Activated T-helper 1 cell treated with anti-CD3 and anti-CD28 coated beads, Interleukin-12 subunit alpha, Interleukin-12 subunit beta, Interleukin-2, Interleukin-4 antibody, amounts not matched to agents 30 ng/mL and 10 ng/mL and 1 ng/mL, durations not matched to agents 14 hours and 24 hours and 36 hours (primary cell): ENCODE measurements around the gene LPP. TPM values are rescaled to one million over a fixed set of nuclear protein-coding genes. Genes with fewer than 3 reads are reported as not detected.

Experiments
- DNase-seq: peaks from one replicate; pipeline ENCODE4 v3.0.0; 2021; ENCODE audit warnings: low spot score
- H3K27ac Mint-ChIP-seq: one replicate; pipeline ENCODE4 v1.8.0; 2021; ENCODE audit warnings: mild to moderate bottlenecking, mixed read lengths
- H3K27me3 Mint-ChIP-seq: one replicate; pipeline ENCODE4 v1.8.0; 2022; ENCODE audit warnings: mild to moderate bottlenecking, moderate library complexity, mixed read lengths; ENCODE audit not compliant: insufficient read depth
- H3K36me3 Mint-ChIP-seq: one replicate; pipeline ENCODE4 v1.8.0; 2021; ENCODE audit warnings: low read depth, mixed read lengths
- H3K4me1 Mint-ChIP-seq: one replicate; pipeline ENCODE4 v1.8.0; 2021; ENCODE audit warnings: low read depth, mixed read lengths
- H3K4me3 Mint-ChIP-seq: one replicate; pipeline ENCODE4 v1.8.0; 2021; ENCODE audit warnings: mild to moderate bottlenecking, moderate library complexity, mixed read lengths
- H3K9me3 Mint-ChIP-seq: one replicate; pipeline ENCODE4 v1.8.0; 2021; ENCODE audit warnings: mixed read lengths
- intact Hi-C: fragments of 100-400 bp; cut with micrococcal nuclease; formaldehyde crosslinking; loops from one replicate; pipeline ENCODE4 v1.15.1; 2024
- total RNA-seq: library from RNA; stranded (reverse); gene quantifications from 2 replicates; pipeline ENCODE4 v1.2.3, GENCODE V29; 2022

LPP gene
- total RNA-seq, 1 donor from 2014 or later: 38.2 TPM

DNA sequence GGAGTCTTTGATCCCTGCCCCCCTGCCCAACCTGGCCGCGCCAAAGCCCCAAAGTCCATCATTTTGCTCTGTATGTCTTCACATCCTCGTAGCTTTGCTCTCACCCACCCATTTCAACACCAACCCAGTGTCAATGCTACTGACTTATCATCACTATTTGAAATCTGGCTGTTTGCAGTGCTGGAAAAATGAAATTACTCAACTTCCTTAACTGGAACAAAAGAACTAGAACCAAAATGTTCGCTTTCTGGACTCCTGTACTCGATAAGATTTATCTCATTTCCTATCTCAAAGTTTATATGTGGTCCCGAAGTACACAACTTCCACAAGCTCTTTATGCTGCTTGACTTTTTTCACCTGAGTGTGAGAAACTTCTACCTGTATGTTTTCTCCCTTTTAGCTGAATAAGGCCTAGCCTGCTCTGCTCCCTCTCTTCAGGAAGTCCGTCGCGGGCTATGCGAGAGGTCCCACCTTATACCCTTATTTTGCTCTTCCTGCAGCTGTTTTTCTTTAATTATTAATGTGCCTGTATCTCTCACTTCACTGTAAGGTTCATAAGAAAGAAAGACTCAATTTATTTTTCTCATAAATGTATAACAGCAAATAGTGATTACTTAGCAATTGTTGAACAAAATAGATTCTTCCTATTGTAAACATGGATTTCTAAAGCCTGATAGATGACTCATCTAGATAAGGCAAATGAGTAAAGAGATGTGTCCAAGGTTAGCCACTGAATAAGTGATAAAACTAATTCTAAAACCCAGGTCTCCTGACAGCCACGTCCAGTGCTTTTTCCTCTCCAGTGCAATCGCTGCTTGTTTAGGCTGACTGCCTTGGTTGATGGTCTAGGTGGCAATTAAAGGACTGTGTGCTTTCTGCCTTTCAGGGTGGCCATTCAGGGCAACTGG is 553.7 kb downstream of the LPP start:
- Mint-ChIP-seq H3K27ac (no peak overlapping the region), H3K4me3 (no peak overlapping the region), H3K27me3 (peaks cover 3% of the 10 kb centered on the region), H3K4me1 (no peaks in the 10 kb centered on the region), H3K9me3 (no peaks in the 10 kb centered on the region), H3K36me3 (peaks cover 2% of the 10 kb centered on the region)
- intact Hi-C loops: no loop called here
- DNase-seq: no peak

DNA sequence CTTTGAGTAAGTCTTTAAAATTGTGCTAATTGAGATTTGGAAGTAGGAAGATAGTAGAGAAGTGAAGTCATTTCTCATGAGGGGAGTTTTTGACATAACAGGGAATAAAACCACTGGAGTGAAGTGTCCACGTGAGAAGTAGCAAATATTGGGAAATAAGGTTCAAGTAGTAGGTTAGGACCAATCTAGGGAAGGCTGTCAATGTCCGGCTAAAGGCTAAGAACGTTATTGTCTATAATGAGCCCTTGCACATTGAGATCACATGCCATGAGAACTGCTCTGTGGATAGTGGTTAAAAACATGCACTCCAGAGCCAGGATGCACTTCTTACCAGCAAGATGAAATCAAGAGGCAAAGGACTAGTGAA is 557.9 kb downstream of the LPP start:
- Mint-ChIP-seq H3K36me3 (peaks cover 2% of the 10 kb centered on the region), H3K9me3 (no peaks in the 10 kb centered on the region), H3K4me1 (no peaks in the 10 kb centered on the region), H3K4me3 (no peak overlapping the region), H3K27ac (no peak overlapping the region), H3K27me3 (peaks cover 2% of the 10 kb centered on the region)
- no peak for DNase-seq
- intact Hi-C loops: no loop called here

DNA sequence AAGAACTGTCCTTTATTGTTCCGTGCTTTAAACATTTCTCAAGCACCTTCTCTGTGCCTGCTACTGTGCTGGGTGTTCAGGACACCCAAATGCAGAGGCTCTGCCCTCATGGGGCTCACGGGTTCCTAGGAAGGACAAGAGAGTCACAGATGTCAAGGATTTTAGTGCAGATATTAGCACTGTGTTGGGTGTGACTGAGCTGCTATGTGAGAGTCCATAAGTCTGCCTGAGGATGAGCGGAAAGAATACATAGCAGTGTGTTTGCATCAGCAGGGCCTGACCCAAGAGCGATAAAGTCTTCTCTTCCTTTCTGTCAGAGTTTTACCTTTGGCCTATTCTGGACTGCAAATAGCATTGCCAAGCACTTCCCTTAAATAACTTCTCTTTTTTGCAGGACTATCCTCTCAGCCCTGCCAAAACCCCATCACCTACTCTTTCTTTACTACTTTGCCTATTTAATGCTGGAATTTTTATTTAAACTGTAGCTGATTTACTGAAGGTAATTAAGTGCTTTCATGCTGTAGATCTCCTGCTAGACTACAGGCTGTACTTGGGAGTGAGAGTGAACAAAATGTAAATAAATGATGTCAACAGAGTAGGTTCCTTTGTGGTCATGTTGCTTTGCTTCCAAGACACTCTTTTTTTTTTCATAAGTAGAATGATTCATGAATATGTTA is 558.4 kb downstream of the LPP start:
- peaks cover 4% of the 10 kb centered on the region for H3K36me3 Mint-ChIP-seq
- intact Hi-C loops: no loop called here
- peaks cover 2% of the 10 kb centered on the region for H3K27me3 Mint-ChIP-seq
- H3K4me1 Mint-ChIP-seq: no peaks in the 10 kb centered on the region
- no peak for DNase-seq
- H3K27ac Mint-ChIP-seq: no peak overlapping the region
- no peak overlapping the region for H3K4me3 Mint-ChIP-seq
- no peaks in the 10 kb centered on the region for H3K9me3 Mint-ChIP-seq

DNA sequence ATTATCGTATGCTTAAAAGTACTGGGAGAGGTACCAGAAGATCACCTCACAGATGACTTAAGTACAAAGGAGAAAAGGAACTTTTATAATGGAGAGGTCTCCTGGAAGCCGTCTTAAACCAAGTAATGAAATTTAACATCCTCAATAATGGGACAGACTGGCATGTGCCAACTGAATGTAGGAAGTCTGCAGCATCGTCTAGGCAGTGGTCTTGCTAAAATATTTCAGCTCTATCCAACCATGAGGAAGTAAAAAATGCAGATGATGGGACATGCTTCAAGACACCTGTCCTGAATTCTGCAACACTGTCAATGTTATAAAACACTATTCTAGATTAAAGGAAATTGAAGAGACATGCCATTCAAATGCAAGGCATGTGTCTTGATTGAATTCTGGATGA is 559.0 kb downstream of the LPP start:
- Mint-ChIP-seq H3K27ac (no peak overlapping the region), H3K27me3 (peaks cover 2% of the 10 kb centered on the region), H3K36me3 (peaks cover 4% of the 10 kb centered on the region), H3K4me3 (no peak overlapping the region), H3K4me1 (no peaks in the 10 kb centered on the region), H3K9me3 (no peaks in the 10 kb centered on the region)
- intact Hi-C loops: no loop called here
- DNase-seq: no peak

DNA sequence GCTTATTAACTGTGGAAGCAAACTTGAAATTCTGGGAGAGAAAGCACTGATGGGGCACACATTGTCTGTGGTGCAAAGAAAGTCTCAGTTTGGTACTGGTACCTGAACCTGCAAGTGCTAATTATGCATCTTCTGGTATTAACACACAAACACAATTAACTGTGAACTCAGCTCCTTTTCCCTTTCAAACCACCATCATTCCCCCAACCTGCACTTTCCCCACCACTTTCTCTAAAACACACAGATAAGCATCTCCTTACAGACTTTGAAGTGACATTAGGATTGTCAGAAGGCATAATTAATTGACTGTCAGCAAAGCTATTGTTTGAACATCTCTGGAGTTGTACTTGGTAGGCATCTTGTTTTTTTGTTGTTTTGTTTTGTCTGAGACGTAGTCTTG is 565.6 kb downstream of the LPP start:
- peaks cover 35% of the 10 kb centered on the region for H3K4me1 Mint-ChIP-seq

DNA sequence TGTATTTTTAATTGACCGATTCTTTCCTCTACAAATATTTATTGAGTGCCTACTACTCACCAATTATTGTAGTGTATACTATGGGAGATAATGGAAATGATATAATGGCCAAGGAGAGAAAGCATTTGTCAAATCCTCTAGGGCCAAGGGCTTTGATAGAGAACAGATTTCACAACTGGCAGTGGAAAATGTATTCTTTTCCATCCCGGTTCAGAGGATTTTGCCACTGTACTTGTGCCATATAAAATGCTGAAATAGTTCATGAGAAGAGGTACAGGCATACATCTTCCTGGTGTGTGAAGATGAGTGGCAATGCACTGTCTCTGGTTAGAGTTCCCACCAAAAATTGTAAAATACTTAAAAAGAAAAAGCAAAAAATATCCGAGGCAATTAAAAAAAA is 566.3 kb downstream of the LPP start:
- H3K4me1 Mint-ChIP-seq: peaks cover 35% of the 10 kb centered on the region
- peaks cover 2% of the 10 kb centered on the region for H3K27me3 Mint-ChIP-seq
- peaks cover 4% of the 10 kb centered on the region for H3K36me3 Mint-ChIP-seq

More for the DNA sequence above, 565.6 kb downstream of the LPP start:
- H3K9me3 Mint-ChIP-seq: no peaks in the 10 kb centered on the region
- peaks cover 4% of the 10 kb centered on the region for H3K36me3 Mint-ChIP-seq
- intact Hi-C loops: no loop called here
- no peak overlapping the region for H3K4me3 Mint-ChIP-seq
- no peak for DNase-seq
- H3K27me3 Mint-ChIP-seq: peaks cover 2% of the 10 kb centered on the region
- H3K27ac Mint-ChIP-seq: no peak overlapping the region

DNA sequence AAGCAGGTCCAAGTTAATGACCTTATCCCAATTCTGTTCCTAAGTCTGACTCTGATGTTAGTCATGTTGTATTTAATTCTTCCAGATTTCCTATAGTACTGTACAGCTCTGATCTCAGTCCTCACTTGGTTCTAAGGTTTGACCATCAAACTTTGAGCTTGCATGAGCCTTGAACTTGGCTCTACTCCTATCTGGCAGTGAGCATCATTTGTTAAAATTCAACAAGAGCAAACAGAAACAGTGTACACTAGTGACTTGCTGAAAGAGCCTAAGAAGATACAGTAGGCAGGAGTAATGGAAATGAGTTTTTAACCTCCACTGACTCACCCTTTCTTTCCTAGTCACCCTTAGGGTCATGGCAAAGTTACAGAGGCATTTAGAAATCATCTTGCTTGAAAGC is 566.7 kb downstream of the LPP start:
- intact Hi-C loops: loop anchor here (10.0 kb wide), 2 partner anchors 514 to 796 kb away; no protein-coding TSS in a partner anchor
- no peaks in the 10 kb centered on the region for H3K9me3 Mint-ChIP-seq
- no peak overlapping the region for H3K4me3 Mint-ChIP-seq
- peaks cover 4% of the 10 kb centered on the region for H3K36me3 Mint-ChIP-seq
- H3K4me1 Mint-ChIP-seq: peaks cover 35% of the 10 kb centered on the region
- DNase-seq: no peak
- H3K27ac Mint-ChIP-seq: no peak overlapping the region
- peaks cover 2% of the 10 kb centered on the region for H3K27me3 Mint-ChIP-seq

More for the DNA sequence above, 566.3 kb downstream of the LPP start:
- no peaks in the 10 kb centered on the region for H3K9me3 Mint-ChIP-seq
- intact Hi-C loops: loop anchor here (10.0 kb wide), 2 partner anchors 515 to 795 kb away; no protein-coding TSS in a partner anchor
- H3K27ac Mint-ChIP-seq: no peak overlapping the region
- no peak for DNase-seq
- no peak overlapping the region for H3K4me3 Mint-ChIP-seq

DNA sequence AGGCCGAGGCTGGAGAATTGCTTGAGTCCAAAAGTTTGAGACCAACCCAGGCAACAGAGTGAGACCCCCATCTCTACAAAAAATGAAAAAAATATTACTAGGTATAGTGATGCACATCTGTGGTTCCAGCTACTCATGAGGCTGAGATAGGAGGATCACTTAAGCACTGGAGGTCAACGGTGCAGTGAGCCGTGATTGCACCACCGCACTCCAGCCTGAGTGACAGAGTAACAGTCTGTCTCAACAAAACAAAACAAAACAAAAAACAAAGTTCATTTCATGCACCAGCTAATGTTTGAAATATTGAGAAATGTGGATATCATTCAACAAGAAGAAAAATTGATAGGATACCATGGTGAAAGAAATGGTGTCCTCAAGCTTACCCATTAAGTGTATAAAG is 567.4 kb downstream of the LPP start:
- no peak for DNase-seq
- Mint-ChIP-seq H3K27me3 (peaks cover 4% of the 10 kb centered on the region), H3K27ac (no peak overlapping the region), H3K4me3 (no peak overlapping the region), H3K4me1 (peaks cover 35% of the 10 kb centered on the region), H3K9me3 (no peaks in the 10 kb centered on the region), H3K36me3 (peaks cover 4% of the 10 kb centered on the region)
- intact Hi-C loops: loop anchor here (10.0 kb wide), 2 partner anchors 513 to 797 kb away; no protein-coding TSS in a partner anchor

DNA sequence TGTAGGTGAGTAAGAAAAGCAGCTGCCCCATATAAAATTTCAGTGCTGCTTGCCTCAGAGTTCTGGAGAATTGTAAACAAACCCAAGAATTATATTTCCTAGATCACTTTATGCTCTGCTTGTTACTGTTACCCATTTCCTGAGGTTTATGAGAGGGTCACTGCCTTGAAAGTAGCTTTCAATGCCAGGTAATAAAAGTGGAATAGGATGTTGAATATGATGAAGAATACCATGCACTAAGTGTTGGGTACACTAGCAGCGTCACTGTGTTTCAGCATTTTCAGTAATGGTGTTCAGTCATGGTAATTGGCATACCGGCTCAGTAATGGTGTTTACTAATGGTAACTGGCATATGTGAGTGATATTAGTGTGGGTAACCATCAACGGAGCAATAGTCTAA is 568.0 kb downstream of the LPP start:
- Mint-ChIP-seq H3K27ac (no peak overlapping the region), H3K27me3 (peaks cover 4% of the 10 kb centered on the region), H3K9me3 (no peaks in the 10 kb centered on the region), H3K4me3 (no peak overlapping the region), H3K4me1 (peaks cover 35% of the 10 kb centered on the region), H3K36me3 (peaks cover 4% of the 10 kb centered on the region)
- DNase-seq: no peak
- intact Hi-C loops: loop anchor here (1.0 to 10.0 kb wide), 4 partner anchors 39 to 981 kb away; no protein-coding TSS in a partner anchor

DNA sequence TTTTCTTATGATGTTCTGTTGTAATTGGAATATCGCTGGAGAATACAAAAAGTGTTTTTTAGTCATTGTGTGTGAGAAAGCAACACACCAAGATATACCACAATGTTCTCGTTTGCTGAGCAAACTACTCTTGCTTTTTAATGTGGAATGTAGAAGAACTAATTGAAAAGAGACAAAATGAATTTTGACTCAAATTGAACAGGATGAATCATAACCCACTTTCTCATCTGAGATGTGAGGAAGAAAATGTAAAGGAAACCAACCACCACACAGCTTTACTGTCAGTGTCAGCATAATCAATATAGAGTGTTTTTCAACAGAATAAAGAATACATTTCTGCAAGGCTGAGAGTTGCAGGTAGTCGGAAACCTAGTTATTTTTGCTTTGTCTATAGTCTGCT is 569.0 kb downstream of the LPP start:
- Mint-ChIP-seq H3K4me1 (peaks cover 38% of the 10 kb centered on the region), H3K27me3 (peaks cover 4% of the 10 kb centered on the region), H3K4me3 (peak overlapping the region; percentile 19), H3K36me3 (peaks cover 1% of the 10 kb centered on the region), H3K27ac (no peak overlapping the region), H3K9me3 (no peaks in the 10 kb centered on the region)
- intact Hi-C loops: loop anchor here (1.0 to 10.0 kb wide), 11 partner anchors 23 to 982 kb away; no protein-coding TSS in a partner anchor
- no peak for DNase-seq

DNA sequence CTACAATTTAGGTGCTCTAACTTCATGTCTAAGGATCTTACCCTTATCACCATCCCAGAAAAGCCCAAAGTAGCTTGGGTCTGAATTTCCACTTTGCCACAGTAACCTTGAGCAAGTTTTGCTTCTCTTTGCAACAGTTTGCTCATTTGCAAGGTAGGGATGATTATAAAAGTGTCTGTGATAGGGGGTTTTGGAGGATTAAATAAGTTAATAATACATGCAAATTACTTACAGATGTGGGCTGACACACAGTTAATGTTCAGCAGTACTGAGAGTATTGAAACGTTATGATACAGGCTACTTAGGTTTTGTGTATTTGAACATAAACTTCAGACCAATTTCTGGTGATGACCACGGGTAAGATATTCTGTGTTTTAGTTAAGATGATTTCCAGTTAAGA is 573.1 kb downstream of the LPP start:
- peaks cover 36% of the 10 kb centered on the region for H3K4me1 Mint-ChIP-seq
- H3K27me3 Mint-ChIP-seq: peaks cover 4% of the 10 kb centered on the region
- H3K36me3 Mint-ChIP-seq: peaks cover 13% of the 10 kb centered on the region
- no peak for DNase-seq
- no peak overlapping the region for H3K4me3 Mint-ChIP-seq
- no peaks in the 10 kb centered on the region for H3K9me3 Mint-ChIP-seq
- intact Hi-C loops: loop anchor here (10.0 kb wide), 2 partner anchors 508 to 802 kb away; no protein-coding TSS in a partner anchor
- H3K27ac Mint-ChIP-seq: no peak overlapping the region

DNA sequence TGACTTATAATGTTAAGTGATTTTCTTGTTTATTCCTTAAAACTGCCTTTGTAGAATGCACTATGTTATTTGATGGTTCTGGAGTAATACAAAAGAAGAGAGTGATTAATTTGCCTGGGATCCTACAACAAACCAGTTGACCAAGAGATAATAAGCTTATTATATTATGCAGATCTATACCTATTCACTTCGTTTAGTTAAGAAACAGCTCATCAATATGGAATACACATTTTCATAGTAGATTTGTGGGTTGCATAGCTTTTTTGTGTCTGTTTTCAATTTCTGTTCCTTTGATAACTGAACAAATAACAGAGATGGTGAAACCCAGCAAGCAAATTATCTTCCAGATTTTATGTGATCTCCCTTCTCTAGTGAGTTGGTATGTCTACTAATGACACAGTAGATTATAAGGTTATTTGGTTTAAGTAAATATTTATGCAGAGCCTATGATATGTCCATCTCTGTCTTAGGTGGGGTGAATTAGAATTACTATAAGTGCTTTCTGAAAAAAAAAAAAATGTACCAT is 574.5 kb downstream of the LPP start:
- intact Hi-C loops: loop anchor here (1.0 to 10.0 kb wide), 3 partner anchors 25 to 804 kb away; no protein-coding TSS in a partner anchor
- DNase-seq: no peak
- Mint-ChIP-seq H3K4me3 (no peak overlapping the region), H3K4me1 (peaks cover 22% of the 10 kb centered on the region), H3K27me3 (peaks cover 4% of the 10 kb centered on the region), H3K36me3 (peaks cover 14% of the 10 kb centered on the region), H3K9me3 (no peaks in the 10 kb centered on the region), H3K27ac (no peak overlapping the region)
